ENCODE data around the gene GNB1.

- no peak for TF ChIP-seq CTCF (IDR thresholded peaks at IDR 0.05; ENCODE audit: insufficient read depth, low read length, poor library complexity, severe bottlenecking)
- TF ChIP-seq EZH2phosphoT487 (conservative IDR thresholded peaks at IDR 0.05; ENCODE audit: low read length), result no peak
Measured at GRCh38 chr1:1802871-1803270, 88.0 kb downstream of the GNB1 start.

Data from SU-DHL-6 (cell line).